ENCODE results near the gene MRPL50. TPM values are rescaled to one million over a fixed set of nuclear protein-coding genes. Genes with fewer than 3 reads are reported as not detected.
"Not testable (repeated sequence)": the region's sequence is repeated elsewhere in the genome, so short reads cannot be mapped to it uniquely, and the experiment has no call there.

The MRPL50 gene
- total and polyA plus RNA-seq, 5 experiments from 2014 or later = 12.9 to 21.3 (median 17.8) TPM

GRCh38 chr9:101387871-101388506 is 10.4 kb downstream of the MRPL50 start:
- peaks cover 23 to 49% (median 37%) of the 10 kb centered on the region in 3 donors for H3K36me3 Mint-ChIP-seq
- ATAC-seq (peak; percentile 71 to 81), DNase-seq (peak in 2 of 10 donors; percentile 14 to 18)
- peaks cover 0 to 26% (median 11%) of the 10 kb centered on the region in 9 donors for H3K9me3 Mint-ChIP-seq
- no peaks in the 10 kb centered on the region for H3K27me3 Mint-ChIP-seq
- peak overlapping the region; percentile 9 to 83 (median 67) for H3K27ac Mint-ChIP-seq
- H3K4me1 Mint-ChIP-seq = peaks cover 22 to 28% (median 23%) of the 10 kb centered on the region in 4 donors
- POLR2A ChIA-PET = no interaction called here
- no peak overlapping the region for H3K4me3 Mint-ChIP-seq

GRCh38 chr9:101384873-101385536 is 13.4 kb downstream of the MRPL50 start, which contains the start of gene BAAT:
TSS of gene BAAT (minus strand) at chr9:101385006. CDS start at chr9:101371404, 13,602 bp downstream.
- POLR2A ChIA-PET, ATAC-seq, H3K27me3 Mint-ChIP-seq, H3K27ac Mint-ChIP-seq, DNase-seq, H3K4me3 Mint-ChIP-seq, H3K4me1 Mint-ChIP-seq: not testable (repeated sequence)
- H3K36me3 Mint-ChIP-seq = peaks cover 6 to 21% (median 19%) of the 10 kb centered on the region in 3 donors
- peaks cover 0 to 15% (median 10%) of the 10 kb centered on the region in 9 donors for H3K9me3 Mint-ChIP-seq

- no peak overlapping the region for H3K4me3 Mint-ChIP-seq
- ATAC-seq = no peak
- no peak for DNase-seq
- peaks cover 0 to 6% (median 2%) of the 10 kb centered on the region in 4 donors for H3K4me1 Mint-ChIP-seq
- no peak overlapping the region for H3K27ac Mint-ChIP-seq
- H3K9me3 Mint-ChIP-seq = peaks cover 0 to 15% (median 10%) of the 10 kb centered on the region in 9 donors
- H3K36me3 Mint-ChIP-seq = peaks cover 6 to 19% (median 8%) of the 10 kb centered on the region in 3 donors
- POLR2A ChIA-PET = no interaction called here
- H3K27me3 Mint-ChIP-seq = peaks cover 0 to 3% (median 0%) of the 10 kb centered on the region in 5 donors
Observed at GRCh38 chr9:101383361-101383760, 15.1 kb downstream of the MRPL50 start.

- POLR2A ChIA-PET = no interaction called here
- H3K9me3 Mint-ChIP-seq = peaks cover 0 to 21% (median 10%) of the 10 kb centered on the region in 9 donors
- no peak overlapping the region for H3K27ac Mint-ChIP-seq
- peaks cover 0 to 15% (median 6%) of the 10 kb centered on the region in 3 donors for H3K36me3 Mint-ChIP-seq
- H3K27me3 Mint-ChIP-seq = peaks cover 0 to 7% (median 0%) of the 10 kb centered on the region in 5 donors
- DNase-seq = no peak
- no peak for ATAC-seq
- no peaks in the 10 kb centered on the region for H3K4me1 Mint-ChIP-seq
- H3K4me3 Mint-ChIP-seq = no peak overlapping the region
Observed at GRCh38 chr9:101381833-101382342, 16.5 kb downstream of the MRPL50 start.

GRCh38 chr9:101381118-101381517 is 17.3 kb downstream of the MRPL50 start:
- POLR2A ChIA-PET = no interaction called here
- peaks cover 0 to 21% (median 12%) of the 10 kb centered on the region in 9 donors for H3K9me3 Mint-ChIP-seq

GRCh38 chr9:101380295-101380694 is 18.1 kb downstream of the MRPL50 start:
- no peaks in the 10 kb centered on the region for H3K4me1 Mint-ChIP-seq
- ATAC-seq (no peak), DNase-seq (no peak)
- peaks cover 0 to 7% (median 3%) of the 10 kb centered on the region in 5 donors for H3K27me3 Mint-ChIP-seq
- H3K27ac Mint-ChIP-seq = no peak overlapping the region
- POLR2A ChIA-PET = no interaction called here
- H3K4me3 Mint-ChIP-seq = no peak overlapping the region
- H3K36me3 Mint-ChIP-seq = peaks cover 0 to 10% (median 6%) of the 10 kb centered on the region in 3 donors
- H3K9me3 Mint-ChIP-seq = peaks cover 0 to 19% (median 10%) of the 10 kb centered on the region in 9 donors

More at GRCh38 chr9:101381118-101381517, 17.3 kb downstream of the MRPL50 start:
- Mint-ChIP-seq H3K4me3 (no peak overlapping the region), H3K4me1 (no peaks in the 10 kb centered on the region), H3K27me3 (peaks cover 0 to 7% (median 0%) of the 10 kb centered on the region in 5 donors), H3K27ac (no peak overlapping the region), H3K36me3 (peaks cover 0 to 15% (median 6%) of the 10 kb centered on the region in 3 donors)
- ATAC-seq = no peak
- DNase-seq = no peak

GRCh38 chr9:101376111-101376848 is 22.1 kb downstream of the MRPL50 start:
- peaks cover 2 to 19% (median 9%) of the 10 kb centered on the region in 5 donors for H3K27me3 Mint-ChIP-seq
- no peak for ATAC-seq
- POLR2A ChIA-PET = no interaction called here

GRCh38 chr9:101375546-101375945 is 22.9 kb downstream of the MRPL50 start:
- H3K27me3 Mint-ChIP-seq = peaks cover 4 to 21% (median 16%) of the 10 kb centered on the region in 5 donors
- H3K27ac Mint-ChIP-seq = no peak overlapping the region
- no peak for ATAC-seq
- no peaks in the 10 kb centered on the region for H3K4me1 Mint-ChIP-seq
- no peak for DNase-seq
- no peak overlapping the region for H3K4me3 Mint-ChIP-seq
- peaks cover 0 to 9% (median 0%) of the 10 kb centered on the region in 3 donors for H3K36me3 Mint-ChIP-seq
- peaks cover 0 to 10% (median 0%) of the 10 kb centered on the region in 9 donors for H3K9me3 Mint-ChIP-seq
- POLR2A ChIA-PET = no interaction called here

More at GRCh38 chr9:101376111-101376848, 22.1 kb downstream of the MRPL50 start:
- peaks cover 0 to 10% (median 0%) of the 10 kb centered on the region in 9 donors for H3K9me3 Mint-ChIP-seq
- H3K27ac Mint-ChIP-seq = no peak overlapping the region
- no peaks in the 10 kb centered on the region for H3K4me1 Mint-ChIP-seq
- peaks cover 0 to 7% (median 0%) of the 10 kb centered on the region in 3 donors for H3K36me3 Mint-ChIP-seq
- H3K4me3 Mint-ChIP-seq = no peak overlapping the region
- DNase-seq = no peak

- H3K27me3 Mint-ChIP-seq = peaks cover 6 to 26% (median 18%) of the 10 kb centered on the region in 5 donors
Observed at GRCh38 chr9:101372327-101373118, 25.9 kb downstream of the MRPL50 start.

GRCh38 chr9:101371813-101372212 is 26.6 kb downstream of the MRPL50 start:
- POLR2A ChIA-PET = no interaction called here
- no peak for ATAC-seq
- no peak overlapping the region for H3K4me3 Mint-ChIP-seq

More at GRCh38 chr9:101372327-101373118, 25.9 kb downstream of the MRPL50 start:
- Mint-ChIP-seq H3K9me3 (peaks cover 0 to 10% (median 0%) of the 10 kb centered on the region in 9 donors), H3K4me3 (no peak overlapping the region), H3K27ac (no peak overlapping the region), H3K4me1 (no peaks in the 10 kb centered on the region), H3K36me3 (peaks cover 0 to 9% (median 0%) of the 10 kb centered on the region in 3 donors)
- DNase-seq = no peak
- POLR2A ChIA-PET = no interaction called here
- ATAC-seq = no peak

GRCh38 chr9:101369884-101370531 is 28.4 kb downstream of the MRPL50 start:
- Mint-ChIP-seq H3K27ac (no peak overlapping the region), H3K4me3 (no peak overlapping the region), H3K36me3 (peaks cover 0 to 9% (median 0%) of the 10 kb centered on the region in 3 donors), H3K27me3 (peaks cover 5 to 26% (median 17%) of the 10 kb centered on the region in 5 donors), H3K4me1 (no peaks in the 10 kb centered on the region), H3K9me3 (peaks cover 0 to 3% (median 0%) of the 10 kb centered on the region in 9 donors)
- DNase-seq = no peak
- POLR2A ChIA-PET = no interaction called here
- ATAC-seq = no peak

More at GRCh38 chr9:101371813-101372212, 26.6 kb downstream of the MRPL50 start:
- H3K9me3 Mint-ChIP-seq = peaks cover 0 to 10% (median 0%) of the 10 kb centered on the region in 9 donors
- H3K36me3 Mint-ChIP-seq = peaks cover 0 to 9% (median 0%) of the 10 kb centered on the region in 3 donors
- no peaks in the 10 kb centered on the region for H3K4me1 Mint-ChIP-seq
- H3K27ac Mint-ChIP-seq = no peak overlapping the region
- DNase-seq = no peak
- H3K27me3 Mint-ChIP-seq = peaks cover 6 to 26% (median 17%) of the 10 kb centered on the region in 5 donors

All from naive thymus-derived CD8-positive, alpha-beta T cell (primary cell).